Stomach smooth muscle (tissue), 2 donors: ENCODE results near the gene FAM53B.

Experiments
- H3K27ac ChIP-seq: one replicate; pipeline ENCODE4 v1.7.0; 2013; ENCODE audit warnings: mild to moderate bottlenecking, low read length, inconsistent platforms
- H3K27me3 ChIP-seq, 2 donors: one replicate each; pipeline ENCODE4 v1.7.0; 2013; ENCODE audit warnings: low read length in 2 of 2; ENCODE audit not compliant: insufficient read depth in 2 of 2, control insufficient read depth in 1 of 2
- H3K36me3 ChIP-seq, 2 donors: one replicate each; pipeline ENCODE4 v1.7.0; 2013; ENCODE audit warnings: low read length in 2 of 2; ENCODE audit not compliant: control insufficient read depth in 2 of 2, insufficient read depth in 2 of 2
- H3K4me1 ChIP-seq: one replicate; pipeline ENCODE4 v1.7.0; 2013; ENCODE audit warnings: low read length; ENCODE audit not compliant: control insufficient read depth, insufficient read depth
- H3K4me3 ChIP-seq, 2 donors: one replicate each; pipeline ENCODE4 v1.7.0; 2013; ENCODE audit warnings: low read length in 2 of 2
- H3K9ac ChIP-seq, 2 donors: one replicate each; pipeline ENCODE4 v1.7.0; 2013; ENCODE audit warnings: low read length in 2 of 2, mild to moderate bottlenecking in 1 of 2
- H3K9me3 ChIP-seq, 2 donors: one replicate each; pipeline ENCODE4 v1.7.0; 2013; ENCODE audit warnings: low read length in 2 of 2; ENCODE audit not compliant: control insufficient read depth in 2 of 2
- donor health status: healthy.
- donor health status: Pancreatic carcinoma.

The FAM53B gene

DNA sequence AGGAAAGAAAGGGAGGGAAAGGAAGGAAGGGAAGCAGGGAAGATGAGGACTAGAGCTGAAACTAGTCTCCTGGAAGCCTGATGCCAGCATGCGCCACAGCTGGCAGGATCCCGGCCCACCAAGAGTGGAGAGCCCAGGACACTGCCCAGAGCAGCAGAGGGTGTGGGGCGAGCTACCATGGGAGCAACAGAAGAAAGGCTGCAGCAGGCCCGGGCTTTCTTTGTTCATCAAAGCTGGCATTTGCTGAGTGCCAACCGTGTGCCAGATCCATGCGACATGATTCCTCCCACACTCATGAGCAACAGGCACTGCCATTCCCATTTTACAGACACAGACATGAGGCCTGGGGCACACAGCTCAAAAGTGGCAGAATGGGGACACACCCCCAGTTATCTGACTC lies 68.9 kb downstream of the FAM53B start:
- Histone ChIP-seq H3K9me3 (no peaks in the 10 kb centered on the region), H3K4me3 (no peak overlapping the region), H3K27me3 (no peaks in the 10 kb centered on the region), H3K36me3 (peaks cover 2 to 5% of the 10 kb centered on the region in 2 donors), H3K27ac (no peak overlapping the region), H3K4me1 (peaks cover 34% of the 10 kb centered on the region), H3K9ac (no peak overlapping the region)

DNA sequence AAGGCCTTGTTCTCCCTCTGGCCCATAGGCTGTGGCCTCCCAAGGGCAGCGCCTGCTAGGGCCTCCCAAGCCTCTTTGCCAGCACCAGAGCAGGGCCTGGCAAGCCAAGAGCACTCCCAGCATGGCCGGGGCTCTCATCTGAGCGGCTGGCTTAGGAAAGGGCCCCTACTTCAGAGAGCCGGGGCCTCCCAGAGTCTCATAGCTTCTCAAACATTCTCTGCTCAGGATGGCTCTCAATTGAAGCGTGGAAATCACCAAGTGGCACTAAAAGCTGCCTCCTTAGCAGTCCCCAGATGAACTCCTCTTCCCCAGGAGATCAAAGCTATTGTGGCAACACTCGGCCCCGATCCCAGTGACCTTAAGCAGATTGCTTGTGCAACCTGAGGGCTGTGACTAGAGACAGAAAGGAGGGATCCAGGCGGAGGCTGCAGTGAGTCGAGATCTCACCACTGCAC lies 69.4 kb downstream of the FAM53B start:
- Histone ChIP-seq H3K9ac (no peak overlapping the region), H3K27me3 (no peaks in the 10 kb centered on the region), H3K9me3 (no peaks in the 10 kb centered on the region), H3K36me3 (peaks cover 0 to 5% of the 10 kb centered on the region in 2 donors), H3K4me3 (no peak overlapping the region), H3K27ac (no peak overlapping the region), H3K4me1 (peaks cover 34% of the 10 kb centered on the region)

DNA sequence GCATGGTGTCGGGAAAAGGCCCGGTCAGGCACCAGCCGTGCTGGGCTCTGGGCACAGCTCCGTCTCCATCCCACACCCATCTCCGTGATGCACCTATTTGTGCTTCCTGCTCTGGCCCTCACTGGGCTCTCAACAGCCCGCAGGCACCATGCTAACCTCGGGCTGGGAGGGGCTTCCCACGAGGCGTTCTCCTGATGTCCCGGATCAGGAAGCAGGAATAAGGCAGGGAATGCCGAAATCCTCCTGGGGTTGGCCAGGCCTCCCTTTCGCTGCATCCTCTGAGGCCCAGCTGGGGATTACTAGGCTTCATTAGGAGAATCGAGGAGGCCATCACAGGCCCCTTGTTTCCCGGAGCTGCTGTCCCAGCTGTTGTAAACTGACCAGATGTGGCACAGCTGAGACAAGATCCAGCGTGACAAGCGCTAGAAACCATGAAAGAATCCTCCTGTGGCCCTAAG lies 72.0 kb downstream of the FAM53B start:
- Histone ChIP-seq H3K4me1 (peaks cover 28% of the 10 kb centered on the region), H3K27me3 (no peaks in the 10 kb centered on the region), H3K9me3 (no peaks in the 10 kb centered on the region), H3K4me3 (no peak overlapping the region), H3K36me3 (peaks cover 0 to 4% of the 10 kb centered on the region in 2 donors), H3K9ac (no peak overlapping the region), H3K27ac (no peak overlapping the region)

DNA sequence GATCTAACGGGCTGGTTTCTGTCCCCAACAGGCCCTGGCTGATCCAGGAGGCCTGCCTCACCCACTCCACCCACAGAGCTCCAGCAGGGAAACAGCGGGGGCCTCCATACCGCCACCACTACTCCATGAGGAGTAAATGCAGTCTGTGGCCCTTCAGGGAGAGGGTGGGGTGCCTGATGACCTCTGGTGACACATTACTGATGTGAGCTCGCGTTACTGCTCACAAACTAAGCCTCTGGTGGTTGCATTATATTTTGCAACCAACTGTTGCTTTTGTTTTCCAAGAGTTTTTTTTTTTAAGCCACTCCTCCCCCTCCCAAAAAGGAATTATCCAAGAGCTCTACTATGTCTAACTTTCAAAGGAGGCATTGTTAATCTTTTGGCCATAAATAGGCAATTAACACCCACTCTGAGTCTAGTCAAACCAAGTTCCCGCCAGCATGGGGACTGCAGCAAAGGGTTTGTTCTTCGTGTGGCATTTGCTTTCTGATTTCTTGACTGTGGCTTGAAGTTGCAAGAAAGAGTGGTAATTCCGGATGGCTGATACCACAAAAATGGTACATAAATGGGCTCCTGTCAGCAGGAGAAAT lies 72.6 kb downstream of the FAM53B start:
- H3K9me3 ChIP-seq: no peaks in the 10 kb centered on the region
- H3K27me3 ChIP-seq: no peaks in the 10 kb centered on the region
- H3K36me3 ChIP-seq: peaks cover 0 to 3% of the 10 kb centered on the region in 2 donors
- peaks cover 22% of the 10 kb centered on the region for H3K4me1 ChIP-seq
- no peak overlapping the region for H3K4me3 ChIP-seq
- no peak overlapping the region for H3K9ac ChIP-seq
- no peak overlapping the region for H3K27ac ChIP-seq

DNA sequence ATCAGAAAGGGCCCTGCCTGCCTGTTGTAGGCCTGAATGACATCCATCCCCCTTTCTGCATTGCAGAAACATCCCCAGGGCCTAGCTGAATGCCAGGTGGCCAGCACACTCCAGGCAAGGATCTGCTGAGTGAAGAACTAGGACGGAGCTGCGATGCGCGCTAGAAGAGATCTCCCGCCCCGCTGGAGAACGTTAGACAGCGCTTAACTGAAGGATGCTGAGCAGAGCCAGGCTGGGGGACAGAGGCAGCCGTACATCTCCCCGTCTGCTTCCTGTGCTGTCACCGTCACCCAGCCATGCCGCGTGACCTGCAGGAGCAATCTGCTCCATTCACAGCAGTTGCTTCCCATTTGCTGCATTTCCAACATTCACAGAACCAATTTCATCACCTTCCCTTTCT lies 73.3 kb downstream of the FAM53B start:
- no peak overlapping the region for H3K9ac ChIP-seq
- H3K36me3 ChIP-seq: peaks cover 0 to 4% of the 10 kb centered on the region in 2 donors
- H3K4me1 ChIP-seq: peaks cover 22% of the 10 kb centered on the region
- no peak overlapping the region for H3K4me3 ChIP-seq
- no peaks in the 10 kb centered on the region for H3K9me3 ChIP-seq
- no peaks in the 10 kb centered on the region for H3K27me3 ChIP-seq
- H3K27ac ChIP-seq: peak overlapping the region; percentile 18

DNA sequence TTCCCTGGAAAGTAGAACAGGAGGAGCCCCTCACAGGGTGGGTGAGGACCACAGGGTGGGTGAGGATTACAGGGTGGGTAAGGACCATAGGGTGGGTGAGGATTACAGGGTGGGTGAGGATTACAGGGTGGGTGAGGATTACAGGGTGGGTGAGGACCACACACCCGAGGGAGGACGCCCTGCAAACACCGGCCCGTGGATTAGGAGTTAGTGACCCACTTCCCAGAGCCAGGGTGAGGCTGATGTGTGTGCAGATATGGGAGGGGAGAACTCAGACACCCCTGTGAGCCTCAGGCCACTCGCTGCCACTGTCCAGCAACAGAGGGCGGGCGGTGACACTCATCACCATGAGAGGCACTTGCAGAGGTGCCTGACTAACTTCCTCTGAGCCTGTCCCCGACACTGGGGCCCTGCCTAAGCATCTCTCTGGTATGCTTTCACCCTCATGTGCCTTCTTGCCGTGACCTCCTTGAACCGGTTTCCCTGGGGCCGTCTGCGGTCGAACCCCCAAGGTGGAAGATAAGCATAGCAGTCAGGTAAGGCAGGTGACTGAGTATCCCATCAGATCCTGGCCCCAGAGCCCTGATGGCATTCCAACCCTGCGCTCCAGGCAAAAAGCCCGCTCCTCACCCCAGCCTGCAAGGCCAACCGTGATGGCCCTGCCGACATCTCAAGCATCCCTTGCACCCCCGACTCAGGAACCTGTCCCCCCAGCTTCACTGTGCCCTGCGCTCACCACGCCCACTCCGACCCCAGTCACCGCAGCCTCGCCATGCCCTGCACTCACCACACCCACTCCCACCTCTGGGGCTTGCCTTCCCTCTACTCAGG lies 74.1 kb downstream of the FAM53B start:
- no peak overlapping the region for H3K4me3 ChIP-seq
- H3K27ac ChIP-seq: no peak overlapping the region
- peaks cover 18% of the 10 kb centered on the region for H3K4me1 ChIP-seq
- no peaks in the 10 kb centered on the region for H3K27me3 ChIP-seq
- H3K9me3 ChIP-seq: no peaks in the 10 kb centered on the region
- H3K36me3 ChIP-seq: peaks cover 0 to 3% of the 10 kb centered on the region in 2 donors
- no peak overlapping the region for H3K9ac ChIP-seq

DNA sequence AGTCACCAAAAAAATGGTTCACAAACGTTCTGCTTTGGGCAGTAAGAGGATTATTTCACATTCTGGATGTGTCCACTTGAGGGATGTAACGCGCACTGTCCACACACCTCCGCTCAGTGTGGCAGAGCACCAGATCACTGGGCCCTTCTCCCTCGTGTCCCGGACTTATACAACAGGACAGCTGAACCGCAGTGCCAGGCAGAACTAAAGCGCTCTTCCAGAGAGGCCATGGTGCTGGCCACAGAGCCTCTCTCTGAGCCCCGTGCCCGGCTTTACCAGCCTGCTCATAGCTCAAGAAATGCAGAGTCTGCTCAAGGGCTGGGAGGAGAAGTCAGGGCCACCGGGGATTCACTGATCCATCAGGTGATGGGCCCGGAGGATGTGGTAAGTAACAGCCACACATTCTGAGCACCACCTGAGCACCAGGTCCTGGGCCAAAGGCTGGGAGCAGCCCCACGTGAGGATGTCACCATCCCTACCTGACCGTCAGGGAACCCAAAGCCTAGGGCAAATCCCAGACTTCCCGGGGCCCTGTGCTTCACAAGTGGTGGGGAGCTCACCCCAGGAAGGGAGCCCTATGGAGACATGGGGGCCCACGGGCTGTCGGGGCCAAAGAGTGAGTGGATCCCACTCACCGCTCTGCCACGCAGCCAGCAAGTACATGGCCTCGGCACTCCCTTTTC lies 74.9 kb downstream of the FAM53B start:
- Histone ChIP-seq H3K9me3 (no peaks in the 10 kb centered on the region), H3K9ac (no peak overlapping the region), H3K36me3 (peaks cover 0 to 3% of the 10 kb centered on the region in 2 donors), H3K27ac (no peak overlapping the region), H3K27me3 (no peaks in the 10 kb centered on the region), H3K4me3 (no peak overlapping the region), H3K4me1 (peaks cover 16% of the 10 kb centered on the region)

DNA sequence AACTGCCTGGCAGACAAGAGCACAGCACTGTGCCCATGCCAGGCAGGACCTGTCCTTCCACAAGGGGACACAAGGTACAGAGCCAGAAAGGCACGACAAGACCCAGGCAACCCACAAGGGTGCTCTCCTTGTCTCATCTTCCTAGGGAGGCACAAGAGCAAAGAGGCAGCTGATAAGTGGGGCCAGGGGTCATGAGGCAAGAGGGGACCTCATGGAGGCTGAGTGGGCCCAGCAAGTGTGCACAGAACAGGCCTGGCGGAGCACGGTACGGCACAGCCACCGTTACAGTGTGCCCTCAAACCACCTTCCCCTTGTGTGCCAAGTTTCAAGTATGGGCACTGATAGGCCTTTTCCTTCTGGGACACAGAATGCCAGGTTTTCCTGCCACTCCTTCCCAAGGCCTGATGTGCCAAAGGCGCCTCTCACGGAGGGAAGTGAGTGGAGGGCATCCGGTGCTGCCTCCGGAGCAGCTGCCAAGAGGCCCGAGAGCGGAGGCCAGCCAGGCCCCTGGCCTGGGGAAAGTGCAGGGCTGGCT lies 75.6 kb downstream of the FAM53B start:
- Histone ChIP-seq H3K27me3 (no peaks in the 10 kb centered on the region), H3K9ac (no peak overlapping the region), H3K4me3 (no peak overlapping the region), H3K27ac (no peak overlapping the region), H3K36me3 (peaks cover 0 to 3% of the 10 kb centered on the region in 2 donors), H3K4me1 (peaks cover 14% of the 10 kb centered on the region), H3K9me3 (no peaks in the 10 kb centered on the region)

DNA sequence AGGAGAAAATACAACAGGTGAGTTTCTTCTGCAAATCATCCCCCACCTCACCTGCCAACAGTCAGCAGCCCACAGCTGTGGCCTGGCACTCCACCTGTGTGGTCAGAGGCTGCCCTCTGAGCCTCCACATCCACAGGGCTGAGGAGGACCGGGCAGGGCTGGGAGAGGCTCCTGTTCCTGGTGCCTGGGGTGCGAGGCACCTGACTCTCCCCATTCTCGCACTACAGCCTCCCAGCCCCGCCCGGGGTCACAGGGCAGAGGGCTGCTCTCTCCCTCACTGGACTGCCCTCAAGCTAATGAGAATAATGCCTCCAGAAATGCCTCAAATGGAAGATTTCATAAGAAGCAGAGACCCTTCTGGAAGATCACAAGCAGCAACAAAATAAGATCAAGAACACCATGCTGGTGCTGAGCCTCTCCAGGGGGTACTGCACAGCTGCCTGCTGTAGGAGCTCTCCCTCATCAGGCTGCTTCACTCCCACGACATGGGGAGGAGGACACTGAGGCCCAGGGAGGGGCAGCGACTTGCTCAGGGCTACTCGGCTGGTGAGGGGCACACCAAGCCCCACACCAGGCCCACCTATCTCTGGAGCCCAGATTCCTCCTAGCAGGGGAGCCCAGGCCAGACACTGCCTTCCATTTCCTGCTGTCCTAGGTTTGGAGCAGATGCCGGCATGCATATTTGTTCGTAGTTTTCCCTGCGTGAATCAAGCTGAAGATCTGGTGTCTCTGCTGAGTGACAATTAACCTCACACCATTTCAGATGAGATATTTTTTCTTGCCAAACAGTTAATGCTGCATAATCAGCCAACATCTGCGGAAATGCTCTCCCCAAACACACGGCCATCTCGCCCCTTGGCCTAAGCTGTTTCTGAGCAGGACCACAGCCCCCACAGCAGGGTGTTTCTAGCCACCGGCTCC lies 76.5 kb downstream of the FAM53B start:
- Histone ChIP-seq H3K4me3 (no peak overlapping the region), H3K9ac (no peak overlapping the region), H3K27me3 (no peaks in the 10 kb centered on the region), H3K9me3 (no peaks in the 10 kb centered on the region), H3K36me3 (peaks cover 0 to 3% of the 10 kb centered on the region in 2 donors), H3K27ac (no peak overlapping the region), H3K4me1 (peaks cover 16% of the 10 kb centered on the region)

DNA sequence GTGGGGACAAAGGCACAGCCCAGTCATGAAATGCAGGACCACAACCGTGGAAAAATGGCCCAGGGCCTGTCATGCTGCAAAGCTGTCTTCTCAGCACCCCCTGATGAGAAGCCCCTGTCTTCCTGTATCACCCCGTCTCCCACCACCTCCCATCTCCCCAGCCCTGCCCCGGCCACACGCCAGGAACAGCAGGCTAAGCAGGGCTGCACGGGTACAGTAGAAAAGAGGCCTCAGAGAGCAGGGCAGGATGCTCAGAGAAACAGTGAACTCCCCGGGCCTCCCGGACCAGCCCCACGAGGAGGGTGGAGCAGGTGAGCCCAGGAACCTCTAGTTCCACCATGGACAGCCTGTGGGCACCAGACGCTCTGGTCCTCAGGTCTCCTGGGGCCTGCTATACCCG lies 77.7 kb downstream of the FAM53B start:
- Histone ChIP-seq H3K36me3 (peaks cover 0 to 3% of the 10 kb centered on the region in 2 donors), H3K4me1 (peaks cover 16% of the 10 kb centered on the region)

More for the DNA sequence above, 77.7 kb downstream of the FAM53B start:
- no peak overlapping the region for H3K9ac ChIP-seq
- H3K27me3 ChIP-seq: no peaks in the 10 kb centered on the region
- no peak overlapping the region for H3K27ac ChIP-seq
- H3K4me3 ChIP-seq: no peak overlapping the region
- H3K9me3 ChIP-seq: no peaks in the 10 kb centered on the region
